Left lung (tissue), 10 donors: ENCODE data around the gene CAVIN1. TPM values are rescaled to one million over a fixed set of nuclear protein-coding genes. Genes with fewer than 3 reads are reported as not detected.

Experiments used
- ATAC-seq: fragments of 200-7000 bp; cut with Tn5 transposase; one replicate; pipeline ENCODE4 v1.9.1; 2020; ENCODE audit warnings: moderate library complexity
- DNase-seq, 4 donors: peaks; one replicate each; pipeline ENCODE4 v3.0.0-alpha.2; 2013 to 2020
- H3K27ac ChIP-seq, 2 donors: fragments of 200-600 bp; sonication (generic) in 1 of 2; one replicate each; pipeline versions ENCODE4 v1.5.0 to v1.8.0; 2020 to 2021
- H3K27me3 ChIP-seq, 2 donors: fragments of 200-600 bp; sonication (generic) in 1 of 2; one replicate each; pipeline versions ENCODE4 v1.5.0 to v1.8.0; 2020 to 2021
- H3K36me3 ChIP-seq, 2 donors: fragments of 200-600 bp; sonication (generic) in 1 of 2; one replicate each; pipeline versions ENCODE4 v1.5.0 to v1.8.0; 2020 to 2021
- H3K4me1 ChIP-seq, 2 donors: fragments of 200-600 bp; one replicate each; pipeline ENCODE4 v1.8.0; 2021
- H3K4me3 ChIP-seq, 2 donors: fragments of 200-600 bp; sonication (generic) in 1 of 2; one replicate each; pipeline versions ENCODE4 v1.5.0 to v1.8.0; 2020 to 2021; ENCODE audit warnings: mild to moderate bottlenecking in 1 of 2
- H3K9me3 ChIP-seq, 2 donors: fragments of 200-600 bp; sonication (generic) in 1 of 2; one replicate each; pipeline versions ENCODE4 v1.5.0 to v1.8.0; 2020 to 2021
- CTCF ChIP-seq, 2 donors: fragments of 200-600 bp; sonication (generic) in 1 of 2; IDR thresholded peaks; one replicate each; pipeline versions ENCODE4 v1.5.0 to v1.8.0; 2021; ENCODE audit warnings: antibody characterized with exemption in 2 of 2
- intact Hi-C, 2 donors: fragments of 100-400 bp; cut with DNase I; formaldehyde crosslinking; loops; one replicate each; pipeline versions ENCODE4 v1.11.2 to v1.14.2; 2022
- polyA plus RNA-seq, 6 donors: library from polyadenylated mRNA; unstranded; fragments of 120-200 nt; gene quantifications; one replicate each; pipeline ENCODE4 v1.2.1, GENCODE V29; 2013; ENCODE audit not compliant: insufficient read length in 6 of 6
- total RNA-seq, 2 donors: library from RNA; stranded (reverse); fragmentation: NEBNext Ultra II Directional; extraction: Animal tissue kit (Norgen Biotek cat#: 25700); gene quantifications; one replicate each; pipeline ENCODE4 v1.2.1, GENCODE V29; 2021
- donor health status: DM: no; HTN: yes; CAD: no.
- donor health status: DM: no; HTN: no; CAD: no.

The CAVIN1 gene
- total and polyA plus RNA-seq, 8 donors: 163 to 320 (median 211) TPM

- Histone ChIP-seq H3K27me3 (no peaks in the 10 kb centered on the region), H3K27ac (peak overlapping the region; percentile 100), H3K4me1 (peaks cover 18 to 48% of the 10 kb centered on the region in 2 donors), H3K36me3 (no peaks in the 10 kb centered on the region), H3K9me3 (no peaks in the 10 kb centered on the region), H3K4me3 (peak overlapping the region; percentile 32 to 99)
- ATAC-seq (peak; percentile 18), DNase-seq (no peak)
- intact Hi-C loops: no loop called here
- no peak for TF ChIP-seq CTCF (IDR thresholded peaks at IDR 0.05)
Observed at GRCh38 chr17:42389135-42389417, 34.0 kb downstream of the CAVIN1 start.

- Histone ChIP-seq H3K36me3 (peaks cover 0 to 4% of the 10 kb centered on the region in 2 donors), H3K4me1 (peaks cover 18 to 53% of the 10 kb centered on the region in 2 donors), H3K27me3 (no peaks in the 10 kb centered on the region), H3K4me3 (peak within 1 kb of the TSS; percentile 98 to 99), H3K9me3 (no peaks in the 10 kb centered on the region), H3K27ac (peak within 1 kb of the TSS; percentile 100)
- DNase-seq (peak; percentile 99 to 100 (median 100)), ATAC-seq (peak; percentile 95)
- intact Hi-C loops: no loop called here
- peak in 1 of 2 donors; percentile 10 for TF ChIP-seq CTCF (IDR thresholded peaks at IDR 0.05)
Observed at GRCh38 chr17:42388381-42389134, 34.5 kb downstream of the CAVIN1 start, which contains the start of gene STAT3. STAT3 (minus strand) TSS chr17:42388442; CDS start chr17:42348516, 39,926 bp downstream.

GRCh38 chr17:42387661-42388380 is 35.2 kb downstream of the CAVIN1 start:
- no peak for TF ChIP-seq CTCF (IDR thresholded peaks at IDR 0.05)
- H3K27me3 ChIP-seq: no peaks in the 10 kb centered on the region
- no peaks in the 10 kb centered on the region for H3K9me3 ChIP-seq
- peaks cover 0 to 6% of the 10 kb centered on the region in 2 donors for H3K36me3 ChIP-seq
- DNase-seq (peak in 2 of 4 donors; percentile 52 to 89), ATAC-seq (peak; percentile 39)
- intact Hi-C loops: no loop called here
- H3K4me1 ChIP-seq: peaks cover 20 to 61% of the 10 kb centered on the region in 2 donors
- H3K27ac ChIP-seq: peak overlapping the region; percentile 100
- H3K4me3 ChIP-seq: peak overlapping the region; percentile 98 to 99

- Histone ChIP-seq H3K27ac (peak overlapping the region; percentile 100), H3K27me3 (no peaks in the 10 kb centered on the region), H3K36me3 (peaks cover 0 to 6% of the 10 kb centered on the region in 2 donors), H3K4me3 (peak overlapping the region; percentile 98 to 99), H3K9me3 (no peaks in the 10 kb centered on the region), H3K4me1 (peaks cover 23 to 69% of the 10 kb centered on the region in 2 donors)
- TF ChIP-seq CTCF (IDR thresholded peaks at IDR 0.05): no peak
- ATAC-seq (peak; percentile 5), DNase-seq (peak in 2 of 4 donors; percentile 78 to 87)
- intact Hi-C loops: no loop called here
Observed at GRCh38 chr17:42386777-42387657, 36.0 kb downstream of the CAVIN1 start.
